HL-60 (cell line): ENCODE results near the gene TBC1D1.

Source experiments
- DNase-seq, 2 experiments: peaks; one replicate each; pipeline ENCODE4 v3.0.0-alpha.2; 2010 to 2020; ENCODE audit warnings: low read depth in 1 of 2, low spot score in 1 of 2
- H3K27ac ChIP-seq: fragments of 250-450 bp; sonication (Bioruptor Pico); replicated peaks from 2 replicates; pipeline ENCODE4 v1.5.1; 2020; ENCODE audit warnings: mild to moderate bottlenecking, moderate library complexity
- H3K27me3 ChIP-seq: fragments of 250-450 bp; sonication (Bioruptor Pico); 2 replicates; pipeline ENCODE4 v1.5.1; 2021; ENCODE audit warnings: mild to moderate bottlenecking, moderate library complexity; ENCODE audit not compliant: insufficient read depth, poor library complexity, severe bottlenecking
- H3K4me3 ChIP-seq: replicated peaks from 2 replicates; pipeline ENCODE4 v1.5.1; 2011; ENCODE audit warnings: mild to moderate bottlenecking, control low read depth, low read length; ENCODE audit not compliant: insufficient read depth
- CTCF ChIP-seq: IDR thresholded peaks from one replicate; pipeline ENCODE4 v1.5.1; 2011; ENCODE audit warnings: low read length, control low read depth, inconsistent platforms; ENCODE audit not compliant: insufficient read depth
- GABPA ChIP-seq: IDR thresholded peaks from 2 replicates; pipeline ENCODE4 v1.6.1; 2012; ENCODE audit warnings: low read depth
- POLR2AphosphoS5 ChIP-seq: IDR thresholded peaks from 2 replicates; pipeline ENCODE4 v1.6.1; 2012; ENCODE audit warnings: low read depth
- REST ChIP-seq: IDR thresholded peaks from 2 replicates; pipeline ENCODE4 v1.6.1; 2012; ENCODE audit warnings: low read depth; ENCODE audit not compliant: insufficient replicate concordance
- SPI1 ChIP-seq: IDR thresholded peaks from 2 replicates; pipeline ENCODE4 v1.6.1; 2012; ENCODE audit warnings: low read depth, mild to moderate bottlenecking, borderline replicate concordance

The TBC1D1 gene

GRCh38 chr4:38082424-38083385 is 191.8 kb downstream of the TBC1D1 start:
- no peak for DNase-seq
- no peak overlapping the region for H3K27ac ChIP-seq
- no peak overlapping the region for H3K4me3 ChIP-seq
- TF ChIP-seq CTCF (no peak), GABPA (no peak), SPI1 (no peak), POLR2AphosphoS5 (no peak), REST (no peak)
- H3K27me3 ChIP-seq: no peaks in the 10 kb centered on the region

GRCh38 chr4:38084877-38085711 is 194.2 kb downstream of the TBC1D1 start:
- TF ChIP-seq POLR2AphosphoS5: no peak
- no peak for TF ChIP-seq CTCF
- TF ChIP-seq SPI1: no peak
- TF ChIP-seq GABPA: no peak
- TF ChIP-seq REST: no peak
- no peak overlapping the region for H3K27ac ChIP-seq
- no peaks in the 10 kb centered on the region for H3K27me3 ChIP-seq

GRCh38 chr4:38085751-38086150 is 194.9 kb downstream of the TBC1D1 start:
- Histone ChIP-seq H3K4me3 (no peak overlapping the region), H3K27ac (no peak overlapping the region), H3K27me3 (no peaks in the 10 kb centered on the region)
- no peak for TF ChIP-seq POLR2AphosphoS5
- TF ChIP-seq REST: no peak
- TF ChIP-seq CTCF: no peak
- TF ChIP-seq SPI1: no peak
- no peak for TF ChIP-seq GABPA
- no peak for DNase-seq

More at GRCh38 chr4:38084877-38085711, 194.2 kb downstream of the TBC1D1 start:
- no peak overlapping the region for H3K4me3 ChIP-seq
- DNase-seq: no peak
